HUES64 (cell line): ENCODE data around the gene MITF.

ENCODE experiments used
- H3K27ac ChIP-seq: 2 replicates; pipeline ENCODE4 v1.7.0; 2013; ENCODE audit warnings: low read depth, low read length, inconsistent platforms
- H3K27me3 ChIP-seq: 2 replicates; pipeline ENCODE4 v1.6.1; 2013; ENCODE audit warnings: mild to moderate bottlenecking, low read length; ENCODE audit not compliant: insufficient read depth
- H3K36me3 ChIP-seq: 2 replicates; pipeline ENCODE4 v1.6.1; 2013; ENCODE audit warnings: mild to moderate bottlenecking, low read length; ENCODE audit not compliant: insufficient read depth
- H3K4me1 ChIP-seq: 2 replicates; pipeline ENCODE4 v1.6.1; 2013; ENCODE audit warnings: mild to moderate bottlenecking, low read length, moderate library complexity; ENCODE audit not compliant: insufficient read depth
- H3K4me3 ChIP-seq: 2 replicates; pipeline ENCODE4 v1.5.1; 2013; ENCODE audit warnings: mild to moderate bottlenecking, low read length, moderate library complexity
- H3K9ac ChIP-seq: 2 replicates; pipeline ENCODE4 v1.6.1; 2013; ENCODE audit warnings: mild to moderate bottlenecking, low read depth, low read length
- H3K9me3 ChIP-seq: 2 replicates; pipeline ENCODE4 v1.6.1; 2013; ENCODE audit warnings: low read depth, low read length; ENCODE audit not compliant: insufficient read depth
- WGBS: fragments of 150-250, 120-280 bp; methylation state at CpG from one replicate; pipeline ENCODE4 v1.1.7; 2013; ENCODE audit warnings: missing lambda C conversion rate; 5-methylcytosine and 5-hydroxymethylcytosine counted together

The MITF gene

DNA sequence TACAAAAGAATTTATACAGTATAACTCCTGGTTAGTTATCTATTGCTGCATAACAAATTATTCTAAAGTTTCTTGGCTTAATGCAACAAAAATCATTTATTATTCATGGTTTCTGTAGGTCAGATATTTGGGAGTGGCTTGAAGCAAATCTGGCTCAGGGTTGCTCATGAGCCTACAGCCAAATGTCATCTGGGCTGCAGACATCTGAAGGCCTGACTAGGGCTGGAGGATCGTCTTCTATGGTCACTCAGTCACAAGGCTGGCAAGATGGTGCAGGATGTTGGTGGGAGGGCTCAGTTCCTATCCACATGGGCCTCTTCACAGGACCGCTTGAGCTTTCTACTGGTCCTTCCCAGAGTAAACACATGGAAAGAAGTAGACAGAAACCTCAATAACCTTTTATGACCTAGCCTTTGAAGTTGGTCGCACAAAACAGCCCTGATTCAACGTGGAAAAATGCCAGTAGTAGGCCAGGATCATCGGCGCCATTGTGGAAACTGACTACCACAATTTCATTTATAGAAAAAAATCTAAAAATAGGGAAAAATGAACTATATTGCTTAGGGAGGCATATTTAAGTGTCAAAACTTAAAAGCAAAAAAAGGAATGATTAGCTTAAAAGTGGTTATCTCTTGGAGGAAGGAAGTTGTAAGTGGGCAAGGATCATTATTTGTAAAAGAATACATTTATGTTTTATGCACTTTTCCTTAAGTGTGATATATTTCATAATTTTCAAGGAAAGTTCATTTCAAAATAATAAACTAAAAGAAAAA lies 9.9 kb upstream of the MITF start:
- Histone ChIP-seq H3K27ac (no peak overlapping the region), H3K4me3 (no peak overlapping the region), H3K27me3 (peaks cover 5% of the 10 kb centered on the region; the same call in 1 of the 2 replicates), H3K4me1 (peaks cover 5% of the 10 kb centered on the region), H3K9me3 (no peaks in the 10 kb centered on the region), H3K9ac (no peak overlapping the region), H3K36me3 (no peaks in the 10 kb centered on the region)
- 96% methylated on average over 6 of the region's 6 CpGs for WGBS

DNA sequence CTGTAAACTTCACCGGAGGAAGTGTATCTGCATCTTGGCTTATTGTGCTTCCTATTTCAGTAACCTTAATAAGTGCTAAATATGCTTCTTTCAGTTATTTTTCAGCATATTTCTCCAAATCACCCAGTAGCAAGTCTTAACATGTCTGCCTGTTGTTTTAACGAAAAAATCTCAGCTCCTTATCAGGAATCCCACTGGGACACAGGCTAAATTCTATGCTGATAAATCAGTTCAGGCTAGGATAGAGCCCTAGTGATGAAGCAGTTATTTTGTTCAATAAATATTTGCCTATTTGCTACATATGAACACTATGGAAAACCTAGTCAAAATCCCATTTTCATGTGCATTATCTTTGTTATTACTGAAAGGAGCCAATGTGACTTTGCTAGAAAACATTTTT lies 8.2 kb upstream of the MITF start:
- H3K36me3 ChIP-seq: no peaks in the 10 kb centered on the region
- H3K4me1 ChIP-seq: peaks cover 5% of the 10 kb centered on the region
- peaks cover 13% of the 10 kb centered on the region; the same call in 1 of the 2 replicates for H3K27me3 ChIP-seq
- no peaks in the 10 kb centered on the region for H3K9me3 ChIP-seq
- no peak overlapping the region for H3K4me3 ChIP-seq
- no peak overlapping the region for H3K9ac ChIP-seq
- WGBS: 92% methylated on average over 2 of the region's 2 CpGs
- H3K27ac ChIP-seq: no peak overlapping the region

DNA sequence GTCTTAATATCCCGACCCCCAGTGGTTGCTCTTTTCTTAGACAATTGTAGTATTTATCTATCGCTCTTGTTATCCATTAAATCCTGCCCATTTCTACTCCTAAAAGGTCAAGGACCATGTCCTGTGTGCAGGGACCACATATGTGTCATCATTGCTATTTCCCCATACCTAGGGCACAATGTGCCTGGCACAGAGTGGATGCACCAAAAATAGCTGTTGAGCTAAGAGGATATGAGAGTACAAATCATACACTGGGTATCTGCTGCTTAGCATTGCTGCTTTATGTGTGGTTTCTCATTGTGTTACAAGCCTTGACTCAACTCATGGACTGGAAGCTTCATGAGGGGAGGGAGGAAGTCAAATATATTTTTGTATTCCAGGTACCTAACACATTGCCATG lies 3.4 kb upstream of the MITF start:
- Histone ChIP-seq H3K36me3 (no peaks in the 10 kb centered on the region), H3K4me1 (peaks cover 7% of the 10 kb centered on the region), H3K4me3 (no peak overlapping the region), H3K27ac (no peak overlapping the region), H3K9me3 (no peaks in the 10 kb centered on the region), H3K27me3 (peaks cover 58% of the 10 kb centered on the region), H3K9ac (no peak overlapping the region)
- WGBS: 93% methylated on average over 2 of the region's 2 CpGs

DNA sequence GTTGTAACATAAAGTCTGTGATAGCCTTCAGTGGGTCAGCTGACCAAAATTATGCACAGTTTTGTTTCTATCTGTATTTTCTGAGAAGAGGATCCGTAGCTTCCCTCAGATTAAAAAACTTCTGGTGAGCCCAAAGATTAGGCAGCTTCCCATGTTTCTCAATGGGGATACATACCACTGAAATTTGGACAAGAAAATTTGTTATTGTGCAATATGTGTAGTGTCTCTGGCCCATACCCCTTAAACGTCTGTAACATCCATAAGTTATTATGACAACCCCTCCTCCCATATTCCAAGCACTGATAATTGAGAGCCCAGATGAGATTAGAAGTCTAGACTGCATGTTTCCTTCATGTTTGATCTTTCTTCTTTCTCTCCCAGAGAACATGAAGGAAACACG lies 1.9 kb upstream of the MITF start:
- no peak overlapping the region for H3K27ac ChIP-seq
- no peak overlapping the region for H3K4me3 ChIP-seq
- no peaks in the 10 kb centered on the region for H3K36me3 ChIP-seq
- H3K9ac ChIP-seq: no peak overlapping the region
- 64% methylated on average over 3 of the region's 3 CpGs for WGBS
- H3K27me3 ChIP-seq: peaks cover 72% of the 10 kb centered on the region
- no peaks in the 10 kb centered on the region for H3K9me3 ChIP-seq
- peaks cover 5% of the 10 kb centered on the region for H3K4me1 ChIP-seq

DNA sequence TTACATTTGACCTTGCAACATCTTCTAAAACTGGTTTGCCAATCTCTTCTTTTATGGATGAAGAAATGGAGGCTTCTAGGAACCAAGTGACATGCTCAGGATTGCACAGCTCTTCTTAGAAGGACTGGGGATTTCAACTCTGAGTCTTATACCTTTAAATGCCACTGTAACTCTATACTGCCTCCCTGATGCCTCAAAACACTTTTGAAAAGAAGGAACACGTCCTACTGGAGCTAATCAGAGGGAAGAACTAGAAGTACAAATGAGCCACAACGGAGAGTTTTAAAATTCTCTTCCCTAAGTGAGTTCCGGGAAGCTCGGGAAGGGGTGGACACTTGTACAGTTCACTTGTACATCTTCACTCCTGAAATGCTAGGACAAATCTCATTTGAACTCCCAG lies 949 bp upstream of the MITF start:
- 5% methylated on average over 4 of the region's 4 CpGs for WGBS
- H3K9ac ChIP-seq: no peak overlapping the region
- H3K4me1 ChIP-seq: peaks cover 5% of the 10 kb centered on the region
- no peak overlapping the region for H3K27ac ChIP-seq
- peaks cover 72% of the 10 kb centered on the region for H3K27me3 ChIP-seq
- H3K4me3 ChIP-seq: peak overlapping the region; percentile 96
- H3K36me3 ChIP-seq: no peaks in the 10 kb centered on the region
- no peaks in the 10 kb centered on the region for H3K9me3 ChIP-seq

DNA sequence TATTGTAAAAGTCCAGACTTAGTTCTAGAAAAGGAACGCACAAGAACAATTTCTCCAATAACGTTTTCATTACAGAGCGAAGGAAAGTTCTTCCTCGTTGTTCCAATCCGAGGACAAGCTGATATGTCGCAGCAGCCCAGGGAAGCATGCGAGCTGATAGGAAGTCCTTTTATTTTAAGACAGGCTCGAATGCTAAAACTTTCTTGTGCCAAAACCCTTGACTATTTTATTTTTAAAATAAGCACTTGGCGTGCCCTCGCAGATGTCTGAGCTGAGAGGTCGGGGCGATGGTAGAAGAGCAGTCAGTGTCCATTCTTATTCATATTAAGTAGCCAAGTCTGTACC lies 433 bp upstream of the MITF start:
- H3K9ac ChIP-seq: no peak overlapping the region
- no peaks in the 10 kb centered on the region for H3K36me3 ChIP-seq
- peak overlapping the region; percentile 96 for H3K4me3 ChIP-seq
- H3K4me1 ChIP-seq: peaks cover 5% of the 10 kb centered on the region
- no peaks in the 10 kb centered on the region for H3K9me3 ChIP-seq
- H3K27me3 ChIP-seq: peaks cover 72% of the 10 kb centered on the region
- WGBS: under 1% methylated on average over 12 of the region's 12 CpGs
- H3K27ac ChIP-seq: no peak overlapping the region

DNA sequence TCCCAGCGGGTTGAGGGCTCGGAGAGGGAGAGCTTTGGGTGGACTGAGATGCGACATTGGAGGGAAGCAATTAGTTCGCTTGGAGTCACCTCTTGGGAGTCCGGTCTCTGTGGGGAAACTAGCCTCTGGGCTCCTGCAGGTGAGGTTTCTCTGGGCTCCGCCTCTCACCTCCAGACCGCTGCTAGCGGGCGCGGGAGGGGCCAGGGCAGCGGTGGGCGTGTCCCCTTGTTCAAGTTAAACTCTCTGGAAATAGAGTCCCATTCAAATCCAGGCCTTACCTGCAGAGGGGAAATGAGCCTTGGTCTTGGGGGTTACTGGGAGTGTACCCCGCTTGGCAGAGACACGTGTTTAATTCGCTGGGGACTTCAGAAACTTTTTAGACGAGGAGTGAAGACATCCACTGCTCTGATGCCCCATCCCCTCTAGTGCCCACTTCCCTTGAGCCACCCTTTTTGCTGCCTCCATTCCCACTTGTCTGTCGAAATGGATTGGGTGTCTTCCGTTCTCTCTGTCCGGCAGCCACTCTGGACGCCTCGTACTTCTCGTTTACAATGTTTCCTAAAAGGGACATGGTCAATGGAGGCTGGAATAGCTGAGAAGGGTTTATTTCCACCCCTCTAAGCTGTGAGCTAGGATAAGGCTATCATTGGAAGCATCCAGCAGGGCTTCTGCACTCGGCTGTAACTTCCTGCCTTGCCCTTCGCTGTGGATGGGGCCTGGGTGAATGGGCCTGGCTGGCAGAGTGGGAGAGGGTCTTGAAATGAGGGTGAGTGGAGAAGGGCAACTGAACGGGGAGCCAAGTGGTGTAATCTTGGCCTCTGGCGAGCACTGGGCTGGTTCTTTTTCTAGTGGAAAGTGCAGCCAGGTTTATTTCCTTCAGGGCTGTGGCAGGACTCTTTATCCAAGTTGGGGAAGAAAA lies 1.1 kb downstream of the MITF start:
- H3K27me3 ChIP-seq: peaks cover 63% of the 10 kb centered on the region
- no peak overlapping the region for H3K9ac ChIP-seq
- peak overlapping the region; percentile 96 for H3K4me3 ChIP-seq
- no peaks in the 10 kb centered on the region for H3K9me3 ChIP-seq
- 25% methylated on average over 26 of the region's 26 CpGs for WGBS
- H3K4me1 ChIP-seq: peaks cover 5% of the 10 kb centered on the region
- no peak overlapping the region for H3K27ac ChIP-seq
- no peaks in the 10 kb centered on the region for H3K36me3 ChIP-seq

DNA sequence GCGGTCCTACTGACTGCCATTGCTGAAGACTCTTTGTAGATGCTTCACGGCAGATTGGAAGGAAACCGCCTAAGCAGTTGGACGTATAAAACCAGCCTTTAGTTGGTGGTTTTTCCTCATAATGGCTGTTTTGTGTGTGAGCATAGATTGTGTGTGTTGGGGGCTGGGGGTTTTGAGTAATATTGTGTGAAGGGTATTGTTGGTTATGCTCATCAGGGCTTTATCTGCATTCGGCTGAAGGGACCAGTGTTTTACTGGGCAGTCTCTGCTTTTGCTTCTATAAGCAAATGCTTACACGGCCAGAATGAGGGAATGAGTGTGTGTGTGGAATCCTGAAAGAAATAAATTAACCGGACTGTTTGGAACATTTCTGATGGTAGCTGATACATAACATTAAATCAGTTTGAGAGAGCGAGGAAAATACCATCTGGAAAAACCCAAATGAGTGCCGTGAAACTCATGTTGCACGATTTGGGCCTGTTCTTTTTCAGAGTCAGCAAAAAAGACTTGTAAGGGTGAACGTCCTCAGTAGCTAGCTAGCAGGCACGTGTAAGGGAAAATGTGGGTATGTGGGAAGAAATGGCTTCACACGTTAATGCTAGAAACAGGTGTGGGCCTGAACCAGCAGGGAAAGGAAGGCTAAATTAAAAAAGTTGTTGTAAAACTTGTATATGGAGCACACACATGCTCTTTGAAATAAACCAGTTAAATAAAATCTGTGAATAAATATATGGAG lies 1.9 kb downstream of the MITF start:
- Histone ChIP-seq H3K9ac (no peak overlapping the region), H3K9me3 (no peaks in the 10 kb centered on the region), H3K27me3 (peaks cover 58% of the 10 kb centered on the region), H3K27ac (no peak overlapping the region), H3K36me3 (no peaks in the 10 kb centered on the region), H3K4me3 (no peak overlapping the region), H3K4me1 (peaks cover 5% of the 10 kb centered on the region)
- 88% methylated on average over 13 of the region's 13 CpGs for WGBS

DNA sequence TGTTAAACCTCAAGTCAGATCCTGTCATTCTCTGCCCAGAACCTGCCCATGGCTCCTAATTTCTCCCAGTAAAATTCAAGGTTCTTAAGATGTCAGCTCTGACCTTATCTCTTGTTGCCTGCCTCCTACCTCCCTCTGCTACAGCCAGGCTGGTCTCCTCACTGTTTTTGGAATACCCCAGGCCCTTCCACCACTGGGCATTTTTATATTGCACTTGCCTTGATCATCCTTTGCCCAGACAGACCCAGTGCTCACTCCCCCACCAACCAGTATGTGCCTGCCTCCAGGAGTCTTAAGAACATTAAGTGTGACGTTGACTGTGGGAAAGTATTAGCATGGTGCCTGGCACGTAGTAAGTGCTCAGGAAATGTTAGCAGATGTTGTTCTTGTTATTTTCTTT lies 3.1 kb downstream of the MITF start:
- peaks cover 5% of the 10 kb centered on the region for H3K4me1 ChIP-seq
- H3K4me3 ChIP-seq: no peak overlapping the region
- 100% methylated on average over 2 of the region's 2 CpGs for WGBS
- H3K9ac ChIP-seq: no peak overlapping the region
- no peaks in the 10 kb centered on the region for H3K36me3 ChIP-seq
- peaks cover 46% of the 10 kb centered on the region for H3K27me3 ChIP-seq
- no peak overlapping the region for H3K27ac ChIP-seq
- H3K9me3 ChIP-seq: no peaks in the 10 kb centered on the region

DNA sequence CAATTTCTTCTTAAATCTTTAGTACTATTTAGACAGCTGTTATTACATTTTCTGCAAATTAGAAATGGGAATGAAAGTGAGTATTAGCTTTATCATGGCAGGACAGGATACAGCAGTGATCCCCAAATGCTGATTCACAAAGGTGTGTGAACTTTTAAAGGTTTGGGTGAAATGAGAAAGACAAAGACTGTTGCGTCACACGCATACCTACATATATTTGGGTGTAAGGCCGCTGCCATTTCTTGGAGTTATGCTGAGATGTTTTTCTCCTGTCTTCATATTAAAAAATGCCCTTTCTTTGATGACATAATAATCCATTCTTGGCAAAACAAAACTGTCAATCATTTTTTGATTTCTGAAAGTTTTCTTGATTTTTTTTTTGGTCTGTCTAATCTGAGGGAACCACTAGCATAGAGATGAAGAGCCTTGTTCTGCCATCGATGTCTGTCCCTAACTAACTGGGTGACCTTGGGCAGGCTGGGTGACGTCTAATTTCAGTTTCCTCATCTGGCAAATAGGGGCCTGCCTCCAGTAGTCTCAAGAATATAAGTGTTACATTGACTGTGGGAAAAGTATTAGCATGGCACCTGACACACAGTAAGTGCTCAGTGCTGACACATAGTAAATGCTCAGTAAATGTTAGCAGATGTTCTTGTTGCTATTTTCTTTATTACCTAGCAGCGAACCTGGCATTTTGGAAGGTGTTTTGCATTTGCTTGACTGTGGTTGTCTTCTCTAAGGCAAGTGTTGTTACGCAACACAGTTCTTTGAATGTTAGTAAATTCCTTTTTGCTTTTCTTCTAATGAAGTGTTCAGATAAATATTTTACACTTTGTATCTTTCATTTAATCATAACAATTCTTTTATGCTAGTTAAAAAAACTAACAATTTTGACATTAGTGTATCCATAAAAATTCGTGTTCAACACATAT lies 5.0 kb downstream of the MITF start:
- H3K4me1 ChIP-seq: peaks cover 5% of the 10 kb centered on the region; the same call in 1 of the 2 replicates
- H3K4me3 ChIP-seq: no peak overlapping the region
- H3K9ac ChIP-seq: no peak overlapping the region
- no peaks in the 10 kb centered on the region for H3K9me3 ChIP-seq
- peaks cover 29% of the 10 kb centered on the region for H3K27me3 ChIP-seq
- H3K36me3 ChIP-seq: no peaks in the 10 kb centered on the region
- no peak overlapping the region for H3K27ac ChIP-seq
- 87% methylated on average over 5 of the region's 8 CpGs for WGBS
